Umbilical cord (tissue), 2 donors: Measurements from ENCODE around the gene MOSPD3. TPM values are rescaled to one million over a fixed set of nuclear protein-coding genes. Genes with fewer than 3 reads are reported as not detected.
"Not testable (repeated sequence)": the region's sequence is repeated elsewhere in the genome, so short reads cannot be mapped to it uniquely, and the experiment has no call there.

Experiments used
- DNase-seq: peaks from one replicate; pipeline ENCODE4 v3.0.0-alpha.2; 2015; ENCODE audit warnings: low spot score
- total RNA-seq: library from RNA; depleted of rRNA; stranded (reverse); fragments of >200 nt; gene quantifications from one replicate; pipeline ENCODE4 v1.2.3, GENCODE V29; 2014; ENCODE audit warnings: low replicate concordance; ENCODE audit not compliant: insufficient read depth

MOSPD3 gene
- total RNA-seq = 7.2 TPM

- DNase-seq = peak; percentile 100
These were observed at the start of gene MOSPD3 for GRCh38 chr7:100611983-100612729. Gene MOSPD3 (plus strand): TSS chr7:100612540. CDS start chr7:100612792, 252 bp downstream.

- no peak for DNase-seq
These were observed 49.2 kb upstream of the MOSPD3 start for GRCh38 chr7:100563100-100563564.

GRCh38 chr7:100563809-100564400, 48.4 kb upstream of the MOSPD3 start:
- DNase-seq = peak; percentile 68

GRCh38 chr7:100564405-100564804, 47.9 kb upstream of the MOSPD3 start:
- not testable (repeated sequence) for DNase-seq

- DNase-seq = no peak
These were observed 47.2 kb upstream of the MOSPD3 start for GRCh38 chr7:100565133-100565571.

GRCh38 chr7:100566018-100566531, 46.3 kb upstream of the MOSPD3 start:
- DNase-seq = no peak

GRCh38 chr7:100567031-100567730, 45.2 kb upstream of the MOSPD3 start:
- no peak for DNase-seq

GRCh38 chr7:100567751-100568175, 44.6 kb upstream of the MOSPD3 start:
- no peak for DNase-seq

- no peak for DNase-seq
These were observed 44.0 kb upstream of the MOSPD3 start for GRCh38 chr7:100568176-100568895.

- DNase-seq = peak; percentile 31
These were observed 43.2 kb upstream of the MOSPD3 start for GRCh38 chr7:100568896-100569844.

GRCh38 chr7:100570954-100571828, 41.1 kb upstream of the MOSPD3 start:
- peak; percentile 39 for DNase-seq

GRCh38 chr7:100571829-100572116, 40.6 kb upstream of the MOSPD3 start:
- no peak for DNase-seq

- peak; percentile 33 for DNase-seq
These were observed 39.9 kb upstream of the MOSPD3 start for GRCh38 chr7:100572281-100572948.

GRCh38 chr7:100572949-100573675, 39.2 kb upstream of the MOSPD3 start:
- DNase-seq = no peak

GRCh38 chr7:100573691-100574361, 38.5 kb upstream of the MOSPD3 start, which contains the start of gene SAP25:
Gene SAP25 (minus strand): TSS chr7:100573900. CDS start chr7:100573742, 158 bp downstream.
- DNase-seq = no peak

GRCh38 chr7:100574362-100575205, 37.8 kb upstream of the MOSPD3 start:
- DNase-seq = no peak
